Measurements from ENCODE around the gene PCNT.
"Not testable (repeated sequence)": the region's sequence is repeated elsewhere in the genome, so short reads cannot be mapped to it uniquely, and the experiment has no call there.

DNA sequence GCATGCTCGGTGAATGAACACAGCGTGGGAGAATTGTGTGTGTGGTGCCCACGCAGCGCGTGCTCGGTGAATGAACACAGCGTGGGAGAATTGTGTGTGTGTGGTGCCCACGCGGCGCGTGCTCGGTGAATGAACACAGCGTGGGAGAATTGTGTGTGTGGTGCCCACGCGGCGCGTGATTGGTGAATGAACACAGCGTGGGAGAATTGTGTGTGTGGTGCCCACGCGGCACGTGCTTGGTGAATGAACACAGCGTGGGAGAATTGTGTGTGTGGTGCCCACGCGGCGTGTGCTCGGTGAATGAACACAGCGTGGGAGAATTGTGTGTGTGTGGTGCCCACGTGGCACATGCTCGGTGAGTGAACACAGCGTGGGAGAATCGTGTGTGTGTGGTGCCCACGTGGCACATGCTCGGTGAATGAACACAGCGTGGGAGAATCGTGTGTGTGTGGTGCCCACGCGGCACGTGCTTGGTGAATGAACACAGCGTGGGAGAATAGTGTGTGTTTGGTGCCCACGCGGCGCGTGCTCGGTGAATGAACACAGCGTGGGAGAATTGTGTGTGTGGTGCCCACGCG lies 79.4 kb downstream of the PCNT start:
- TF ChIP-seq, protein P1, sequence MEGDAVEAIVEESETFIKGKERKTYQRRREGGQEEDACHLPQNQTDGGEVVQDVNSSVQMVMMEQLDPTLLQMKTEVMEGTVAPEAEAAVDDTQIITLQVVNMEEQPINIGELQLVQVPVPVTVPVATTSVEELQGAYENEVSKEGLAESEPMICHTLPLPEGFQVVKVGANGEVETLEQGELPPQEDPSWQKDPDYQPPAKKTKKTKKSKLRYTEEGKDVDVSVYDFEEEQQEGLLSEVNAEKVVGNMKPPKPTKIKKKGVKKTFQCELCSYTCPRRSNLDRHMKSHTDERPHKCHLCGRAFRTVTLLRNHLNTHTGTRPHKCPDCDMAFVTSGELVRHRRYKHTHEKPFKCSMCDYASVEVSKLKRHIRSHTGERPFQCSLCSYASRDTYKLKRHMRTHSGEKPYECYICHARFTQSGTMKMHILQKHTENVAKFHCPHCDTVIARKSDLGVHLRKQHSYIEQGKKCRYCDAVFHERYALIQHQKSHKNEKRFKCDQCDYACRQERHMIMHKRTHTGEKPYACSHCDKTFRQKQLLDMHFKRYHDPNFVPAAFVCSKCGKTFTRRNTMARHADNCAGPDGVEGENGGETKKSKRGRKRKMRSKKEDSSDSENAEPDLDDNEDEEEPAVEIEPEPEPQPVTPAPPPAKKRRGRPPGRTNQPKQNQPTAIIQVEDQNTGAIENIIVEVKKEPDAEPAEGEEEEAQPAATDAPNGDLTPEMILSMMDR (IDR thresholded peaks at IDR 0.05): not testable (repeated sequence)
- not testable (repeated sequence) for TF ChIP-seq POLR2A (IDR thresholded peaks at IDR 0.05)
